ENCODE results near the gene SEMA3C. TPM values are rescaled to one million over a fixed set of nuclear protein-coding genes. Genes with fewer than 3 reads are reported as not detected.

The SEMA3C gene
- total and polyA plus RNA-seq, 2 donors (not counting 1 experiment from before 2014, with no cell fraction given), result 0.06 TPM; not detected in 1

- no peaks in the 10 kb centered on the region for H3K36me3 ChIP-seq (replicated peaks in 1 of 2; ENCODE audit: control extremely low read depth in 1 of 2, control insufficient read depth in 1 of 2, extremely low read depth in 1 of 2, insufficient read depth in 2 of 2, low read length in 1 of 2)
- no peaks in the 10 kb centered on the region for H3K79me2 ChIP-seq (ENCODE audit: control insufficient read depth, insufficient read depth, low read length)
- no peak overlapping the region for H2AFZ ChIP-seq (ENCODE audit: insufficient read depth, low read depth, low read length, poor library complexity, severe bottlenecking)
- ATAC-seq (ENCODE audit: low read depth) (no peak), DNase-seq (no peak)
- intact Hi-C loops (cut with micrococcal nuclease), result no loop called here
- no peaks in the 10 kb centered on the region for H4K20me1 ChIP-seq (ENCODE audit: control insufficient read depth, insufficient read depth, low read length, poor library complexity, severe bottlenecking)
- Mint-ChIP-seq H3K4me1 (no peaks in the 10 kb centered on the region), H3K9me3 (ENCODE audit: insufficient read depth) (no peaks in the 10 kb centered on the region), H3K4me3 (no peak overlapping the region), H3K27me3 (no peaks in the 10 kb centered on the region), H3K27ac (no peak overlapping the region)
- H3K27me3 ChIP-seq (replicated peaks in 1 of 4; ENCODE audit: control extremely low read depth in 1 of 4, control insufficient read depth in 3 of 4, insufficient read depth in 4 of 4, low read length in 3 of 4), result no peaks in the 10 kb centered on the region
- 82% methylated on average over 2 of the region's 6 CpGs for WGBS (ENCODE audit: insufficient coverage)
- CTCF ChIA-PET, result no interaction called here
- no peak overlapping the region for H3K4me3 ChIP-seq (ENCODE audit: control extremely low read depth in 1 of 5, extremely low read depth in 1 of 5, insufficient read depth in 1 of 5, low read depth in 2 of 5, low read length in 4 of 5)
- peaks cover 0 to 3% (median 0%) of the 10 kb centered on the region in 3 donors for H3K9me3 ChIP-seq (ENCODE audit: control extremely low read depth in 1 of 3, control insufficient read depth in 2 of 3, insufficient read depth in 1 of 3, low read length in 2 of 3)
- no peak overlapping the region for H3K4me2 ChIP-seq (replicated peaks; ENCODE audit: low read depth, low read length, poor library complexity, severe bottlenecking)
- POLR2A ChIA-PET, result no interaction called here
- H3K9ac ChIP-seq (ENCODE audit: low read length), result no peak overlapping the region
- TF ChIP-seq EZH2 (IDR thresholded peaks at IDR 0.05; ENCODE audit: borderline replicate concordance, insufficient read depth, low read depth, low read length, poor library complexity, severe bottlenecking) (no peak), CTCF (IDR thresholded peaks at IDR 0.05) (no peak)
- no peaks in the 10 kb centered on the region for H3K4me1 ChIP-seq (ENCODE audit: control insufficient read depth in 2 of 2, insufficient read depth in 2 of 2, low read length in 2 of 2)
- no peak overlapping the region for H3K27ac ChIP-seq (ENCODE audit: low read length in 2 of 2)
These were observed 112.2 kb downstream of the SEMA3C start for GRCh38 chr7:80806663-80807062.

- Mint-ChIP-seq H3K4me3 (no peak overlapping the region), H3K27ac (no peak overlapping the region), H3K9me3 (ENCODE audit: insufficient read depth) (no peaks in the 10 kb centered on the region), H3K27me3 (no peaks in the 10 kb centered on the region), H3K4me1 (no peaks in the 10 kb centered on the region)
- no peak for ATAC-seq (ENCODE audit: low read depth)
- Histone ChIP-seq H3K4me3 (ENCODE audit: control extremely low read depth in 1 of 5, extremely low read depth in 1 of 5, insufficient read depth in 1 of 5, low read depth in 2 of 5, low read length in 4 of 5) (no peak overlapping the region), H3K79me2 (ENCODE audit: control insufficient read depth, insufficient read depth, low read length) (no peaks in the 10 kb centered on the region), H3K36me3 (replicated peaks in 1 of 2; ENCODE audit: control extremely low read depth in 1 of 2, control insufficient read depth in 1 of 2, extremely low read depth in 1 of 2, insufficient read depth in 2 of 2, low read length in 1 of 2) (no peaks in the 10 kb centered on the region), H2AFZ (ENCODE audit: insufficient read depth, low read depth, low read length, poor library complexity, severe bottlenecking) (no peak overlapping the region), H3K27me3 (replicated peaks in 1 of 4; ENCODE audit: control extremely low read depth in 1 of 4, control insufficient read depth in 3 of 4, insufficient read depth in 4 of 4, low read length in 3 of 4) (no peaks in the 10 kb centered on the region), H3K9me3 (ENCODE audit: control extremely low read depth in 1 of 3, control insufficient read depth in 2 of 3, insufficient read depth in 1 of 3, low read length in 2 of 3) (peaks cover 0 to 3% (median 0%) of the 10 kb centered on the region in 3 donors), H3K4me2 (replicated peaks; ENCODE audit: low read depth, low read length, poor library complexity, severe bottlenecking) (no peak overlapping the region), H4K20me1 (ENCODE audit: control insufficient read depth, insufficient read depth, low read length, poor library complexity, severe bottlenecking) (no peaks in the 10 kb centered on the region), H3K9ac (ENCODE audit: low read length) (no peak overlapping the region), H3K4me1 (ENCODE audit: control insufficient read depth in 2 of 2, insufficient read depth in 2 of 2, low read length in 2 of 2) (no peaks in the 10 kb centered on the region), H3K27ac (ENCODE audit: low read length in 2 of 2) (no peak overlapping the region)
- POLR2A ChIA-PET, result no interaction called here
- CTCF ChIA-PET, result no interaction called here
- intact Hi-C loops (cut with micrococcal nuclease), result no loop called here
- TF ChIP-seq EZH2 (IDR thresholded peaks at IDR 0.05; ENCODE audit: borderline replicate concordance, insufficient read depth, low read depth, low read length, poor library complexity, severe bottlenecking) (no peak), CTCF (IDR thresholded peaks at IDR 0.05) (no peak)
- WGBS (ENCODE audit: insufficient coverage), result 86% methylated on average over 1 of the region's 4 CpGs
- no peak for DNase-seq
These were observed 114.3 kb downstream of the SEMA3C start for GRCh38 chr7:80804589-80804988.

Measured in B cell (primary cell).